Measurements from ENCODE around the gene AOAH.
"Not testable (repeated sequence)": the region's sequence is repeated elsewhere in the genome, so short reads cannot be mapped to it uniquely, and the experiment has no call there.

Gene AOAH

GRCh38 chr7:36483853-36484252 is 240.4 kb downstream of the AOAH start:
- not testable (repeated sequence) for H3K9me3 Mint-ChIP-seq; H3K4me3 Mint-ChIP-seq; DNase-seq (ENCODE audit: low spot score in 2 of 2); H3K36me3 Mint-ChIP-seq (ENCODE audit: insufficient read depth); ATAC-seq (replicated peaks; ENCODE audit: extremely low read depth, poor library complexity, severe bottlenecking); H3K4me1 Mint-ChIP-seq; H3K27me3 Mint-ChIP-seq
- peak overlapping the region; percentile 27 for H3K27ac Mint-ChIP-seq (ENCODE audit: low read depth)

- H3K27ac Mint-ChIP-seq (ENCODE audit: low read depth), result no peak overlapping the region
- no peaks in the 10 kb centered on the region for H3K27me3 Mint-ChIP-seq
- DNase-seq (ENCODE audit: low spot score in 2 of 2) (no peak), ATAC-seq (replicated peaks; ENCODE audit: extremely low read depth, poor library complexity, severe bottlenecking) (no peak)
- H3K4me3 Mint-ChIP-seq, result no peak overlapping the region
- peaks cover 6% of the 10 kb centered on the region for H3K4me1 Mint-ChIP-seq
- H3K36me3 Mint-ChIP-seq (ENCODE audit: insufficient read depth), result peaks cover 4% of the 10 kb centered on the region
- H3K9me3 Mint-ChIP-seq, result no peaks in the 10 kb centered on the region
Observed at GRCh38 chr7:36478745-36479144, 245.5 kb downstream of the AOAH start.

- H3K4me3 Mint-ChIP-seq, result no peak overlapping the region
- no peak overlapping the region for H3K27ac Mint-ChIP-seq (ENCODE audit: low read depth)
- DNase-seq (ENCODE audit: low spot score in 2 of 2), result no peak
- H3K27me3 Mint-ChIP-seq, result peaks cover 1% of the 10 kb centered on the region
- no peaks in the 10 kb centered on the region for H3K9me3 Mint-ChIP-seq
- H3K4me1 Mint-ChIP-seq, result peaks cover 6% of the 10 kb centered on the region
- no peak for ATAC-seq (replicated peaks; ENCODE audit: extremely low read depth, poor library complexity, severe bottlenecking)
- peaks cover 1% of the 10 kb centered on the region for H3K36me3 Mint-ChIP-seq (ENCODE audit: insufficient read depth)
Observed at GRCh38 chr7:36475381-36475780, 248.9 kb downstream of the AOAH start.

GRCh38 chr7:36475011-36475342 is 249.3 kb downstream of the AOAH start:
- H3K27ac Mint-ChIP-seq (ENCODE audit: low read depth), result no peak overlapping the region
- ATAC-seq (replicated peaks; ENCODE audit: extremely low read depth, poor library complexity, severe bottlenecking), result no peak
- H3K36me3 Mint-ChIP-seq (ENCODE audit: insufficient read depth), result peaks cover 1% of the 10 kb centered on the region

GRCh38 chr7:36474283-36475010 is 249.8 kb downstream of the AOAH start:
- Mint-ChIP-seq H3K27me3 (peaks cover 10% of the 10 kb centered on the region), H3K27ac (ENCODE audit: low read depth) (no peak overlapping the region), H3K36me3 (ENCODE audit: insufficient read depth) (peaks cover under 1% of the 10 kb centered on the region), H3K4me3 (no peak overlapping the region), H3K9me3 (no peaks in the 10 kb centered on the region), H3K4me1 (peaks cover 6% of the 10 kb centered on the region)
- DNase-seq (ENCODE audit: low spot score in 2 of 2) (no peak), ATAC-seq (replicated peaks; ENCODE audit: extremely low read depth, poor library complexity, severe bottlenecking) (no peak)

More at GRCh38 chr7:36475011-36475342, 249.3 kb downstream of the AOAH start:
- H3K4me1 Mint-ChIP-seq, result peaks cover 6% of the 10 kb centered on the region
- H3K27me3 Mint-ChIP-seq, result peaks cover 5% of the 10 kb centered on the region
- no peak for DNase-seq (ENCODE audit: low spot score in 2 of 2)
- no peaks in the 10 kb centered on the region for H3K9me3 Mint-ChIP-seq
- no peak overlapping the region for H3K4me3 Mint-ChIP-seq

GRCh38 chr7:36473454-36474282 is 250.6 kb downstream of the AOAH start:
- no peak overlapping the region for H3K27ac Mint-ChIP-seq (ENCODE audit: low read depth)
- H3K27me3 Mint-ChIP-seq, result peaks cover 10% of the 10 kb centered on the region
- ATAC-seq (replicated peaks; ENCODE audit: extremely low read depth, poor library complexity, severe bottlenecking) (no peak), DNase-seq (ENCODE audit: low spot score in 2 of 2) (no peak)
- no peaks in the 10 kb centered on the region for H3K36me3 Mint-ChIP-seq (ENCODE audit: insufficient read depth)
- H3K4me1 Mint-ChIP-seq, result peaks cover 6% of the 10 kb centered on the region
- no peaks in the 10 kb centered on the region for H3K9me3 Mint-ChIP-seq
- H3K4me3 Mint-ChIP-seq, result no peak overlapping the region

- Mint-ChIP-seq H3K4me1 (peaks cover 6% of the 10 kb centered on the region), H3K27ac (ENCODE audit: low read depth) (no peak overlapping the region), H3K9me3 (no peaks in the 10 kb centered on the region), H3K36me3 (ENCODE audit: insufficient read depth) (no peaks in the 10 kb centered on the region), H3K4me3 (no peak overlapping the region), H3K27me3 (peaks cover 21% of the 10 kb centered on the region)
- ATAC-seq (replicated peaks; ENCODE audit: extremely low read depth, poor library complexity, severe bottlenecking) (no peak), DNase-seq (ENCODE audit: low spot score in 2 of 2) (no peak)
Observed at GRCh38 chr7:36472141-36472729, 252.1 kb downstream of the AOAH start.

GRCh38 chr7:36469236-36469635 is 255.1 kb downstream of the AOAH start:
- DNase-seq (ENCODE audit: low spot score in 2 of 2), result no peak
- Mint-ChIP-seq H3K27me3 (peaks cover 28% of the 10 kb centered on the region), H3K4me1 (peaks cover 1% of the 10 kb centered on the region), H3K36me3 (ENCODE audit: insufficient read depth) (no peaks in the 10 kb centered on the region), H3K9me3 (no peaks in the 10 kb centered on the region), H3K4me3 (no peak overlapping the region), H3K27ac (ENCODE audit: low read depth) (no peak overlapping the region)
- ATAC-seq (replicated peaks; ENCODE audit: extremely low read depth, poor library complexity, severe bottlenecking), result no peak

GRCh38 chr7:36468370-36469101 is 255.8 kb downstream of the AOAH start:
- Mint-ChIP-seq H3K36me3 (ENCODE audit: insufficient read depth) (no peaks in the 10 kb centered on the region), H3K9me3 (no peaks in the 10 kb centered on the region), H3K4me3 (no peak overlapping the region), H3K4me1 (no peaks in the 10 kb centered on the region), H3K27ac (ENCODE audit: low read depth) (no peak overlapping the region), H3K27me3 (peaks cover 28% of the 10 kb centered on the region)
- no peak for ATAC-seq (replicated peaks; ENCODE audit: extremely low read depth, poor library complexity, severe bottlenecking)
- no peak for DNase-seq (ENCODE audit: low spot score in 2 of 2)

- ATAC-seq (replicated peaks; ENCODE audit: extremely low read depth, poor library complexity, severe bottlenecking); H3K4me3 Mint-ChIP-seq; H3K9me3 Mint-ChIP-seq; DNase-seq (ENCODE audit: low spot score in 2 of 2); H3K27ac Mint-ChIP-seq (ENCODE audit: low read depth); H3K4me1 Mint-ChIP-seq; H3K36me3 Mint-ChIP-seq (ENCODE audit: insufficient read depth): not testable (repeated sequence)
- peaks cover 28% of the 10 kb centered on the region for H3K27me3 Mint-ChIP-seq
Observed at GRCh38 chr7:36466001-36466400, 258.3 kb downstream of the AOAH start.

- no peak overlapping the region for H3K27ac Mint-ChIP-seq (ENCODE audit: low read depth)
- no peaks in the 10 kb centered on the region for H3K9me3 Mint-ChIP-seq
- no peak overlapping the region for H3K4me3 Mint-ChIP-seq
- H3K27me3 Mint-ChIP-seq, result peaks cover 18% of the 10 kb centered on the region
- no peaks in the 10 kb centered on the region for H3K4me1 Mint-ChIP-seq
- peaks cover 5% of the 10 kb centered on the region for H3K36me3 Mint-ChIP-seq (ENCODE audit: insufficient read depth)
- ATAC-seq (replicated peaks; ENCODE audit: extremely low read depth, poor library complexity, severe bottlenecking), result no peak
- no peak for DNase-seq (ENCODE audit: low spot score in 2 of 2)
Observed at GRCh38 chr7:36464271-36464670, 260.0 kb downstream of the AOAH start.

Data from central memory CD8-positive, alpha-beta T cell (primary cell).